ENCODE data around the gene SH3BP1. TPM values are rescaled to one million over a fixed set of nuclear protein-coding genes. Genes with fewer than 3 reads are reported as not detected.

The SH3BP1 gene
- total and polyA plus RNA-seq, 9 of the 15 experiments (the other 6 are each of a cell fraction or from before 2014, with no cell fraction given) = 0.10 to 36.2 (median 10.4) TPM

- Histone ChIP-seq H3K4me1 (replicated peaks in 1 of 2; ENCODE audit: control insufficient read depth in 2 of 2, insufficient read depth in 2 of 2, low read length in 2 of 2) (peaks cover 0 to 44% of the 10 kb centered on the region in 2 experiments; a peak in 3 of 5 replicates), H3K4me2 (ENCODE audit: insufficient read depth, low read length) (no peak overlapping the region), H3K9me1 (ENCODE audit: control insufficient read depth, insufficient read depth, low read length) (no peaks in the 10 kb centered on the region), H3K79me2 (ENCODE audit: control insufficient read depth, insufficient read depth, low read length) (no peaks in the 10 kb centered on the region), H2AFZ (ENCODE audit: low read depth, low read length) (no peak overlapping the region), H3K27ac (ENCODE audit: extremely low read depth, low read depth, low read length) (no peak overlapping the region), H3K36me3 (ENCODE audit: control insufficient read depth, insufficient read depth, low read length) (peaks cover 51% of the 10 kb centered on the region; the same call in 2 of the 3 replicates), H3K9me3 (replicated peaks; ENCODE audit: control insufficient read depth, insufficient read depth, low read depth, low read length) (no peaks in the 10 kb centered on the region), H4K20me1 (replicated peaks; ENCODE audit: control insufficient read depth, insufficient read depth, low read length) (no peaks in the 10 kb centered on the region), H3K4me3 (no peak overlapping the region), H3K27me3 (ENCODE audit: control insufficient read depth in 2 of 2, insufficient read depth in 2 of 2, low read length in 2 of 2) (no peaks in the 10 kb centered on the region), H3K9ac (ENCODE audit: insufficient read depth in 1 of 2, low read depth in 2 of 2, low read length in 2 of 2) (no peak overlapping the region; a peak in 1 of 4 replicates)
- in situ Hi-C loops (cut with MboI) (no loop called here), intact Hi-C loops (cut with micrococcal nuclease) (no loop called here)
- POLR2A ChIA-PET = interaction anchor here (0.5 to 3.0 kb wide), 4 partner anchors 8 to 402 kb away, joined by 3 to 12 read pairs (median 4); no protein-coding TSS in a partner anchor
- FAIRE-seq (no peak), ATAC-seq (no peak), DNase-seq (ENCODE audit: extremely low read depth in 1 of 4, low spot score in 3 of 4) (no peak)
- WGBS (ENCODE audit: insufficient coverage, low coverage, missing lambda C conversion rate) = 88% methylated on average over 5 of the region's 13 CpGs
- CTCF ChIA-PET (ENCODE audit: low intra/inter-chr PET ratio) = no interaction called here
- TF ChIP-seq KAT7 (CRISPR knock-in tag; IDR thresholded peaks at IDR 0.05; ENCODE audit: borderline replicate concordance) = no peak
- no peak for TF ChIP-seq KLF10 (CRISPR knock-in tag; IDR thresholded peaks at IDR 0.05)
- TF ChIP-seq HMGN3 (IDR thresholded peaks at IDR 0.05; ENCODE audit: borderline replicate concordance, extremely low read depth, insufficient read length, low read depth, low read length) = no peak
- no peak for TF ChIP-seq HMG20A (CRISPR knock-in tag; conservative IDR thresholded peaks at IDR 0.05)
- no peak for TF ChIP-seq ZNF224 (CRISPR knock-in tag; IDR thresholded peaks at IDR 0.05)
- BruUV-seq (replicated peaks) = no TSS peak
These were observed 12.9 kb upstream of the SH3BP1 start for GRCh38 chr22:37626556-37627075.

- no peaks in the 10 kb centered on the region for H3K9me3 ChIP-seq (replicated peaks; ENCODE audit: control insufficient read depth, insufficient read depth, low read depth, low read length)
- peaks cover 0 to 49% of the 10 kb centered on the region in 2 experiments; a peak in 3 of 5 replicates for H3K4me1 ChIP-seq (replicated peaks in 1 of 2; ENCODE audit: control insufficient read depth in 2 of 2, insufficient read depth in 2 of 2, low read length in 2 of 2)
- no peak overlapping the region for H3K27ac ChIP-seq (ENCODE audit: extremely low read depth, low read depth, low read length)
- no peak overlapping the region for H2AFZ ChIP-seq (ENCODE audit: low read depth, low read length)
- FAIRE-seq = no peak
- intact Hi-C loops (cut with micrococcal nuclease) = no loop called here
- in situ Hi-C loops (cut with MboI) = no loop called here
- ATAC-seq = no peak
- ChIA-PET CTCF (ENCODE audit: low intra/inter-chr PET ratio) (no interaction called here), POLR2A (interaction anchor here (0.5 to 3.0 kb wide), 5 partner anchors 10 to 428 kb away, joined by 3 to 12 read pairs (median 3); no protein-coding TSS in a partner anchor)
- DNase-seq (ENCODE audit: extremely low read depth in 1 of 4, low spot score in 3 of 4) = no peak
- no peaks in the 10 kb centered on the region for H3K79me2 ChIP-seq (ENCODE audit: control insufficient read depth, insufficient read depth, low read length)
- 70% methylated on average over 3 of the region's 7 CpGs for WGBS (ENCODE audit: insufficient coverage, low coverage, missing lambda C conversion rate)
- H3K4me2 ChIP-seq (ENCODE audit: insufficient read depth, low read length) = no peak overlapping the region
- no peak overlapping the region for H3K9ac ChIP-seq (ENCODE audit: insufficient read depth in 1 of 2, low read depth in 2 of 2, low read length in 2 of 2)
- no peak overlapping the region for H3K4me3 ChIP-seq
- BruUV-seq (replicated peaks) = no TSS peak
- no peaks in the 10 kb centered on the region for H3K27me3 ChIP-seq (ENCODE audit: control insufficient read depth in 2 of 2, insufficient read depth in 2 of 2, low read length in 2 of 2)
- no peaks in the 10 kb centered on the region for H3K9me1 ChIP-seq (ENCODE audit: control insufficient read depth, insufficient read depth, low read length)
- peaks cover 55% of the 10 kb centered on the region; the same call in 2 of the 3 replicates for H3K36me3 ChIP-seq (ENCODE audit: control insufficient read depth, insufficient read depth, low read length)
- H4K20me1 ChIP-seq (replicated peaks; ENCODE audit: control insufficient read depth, insufficient read depth, low read length) = no peaks in the 10 kb centered on the region
- TF ChIP-seq RBM25 (IDR thresholded peaks at IDR 0.05; ENCODE audit: low read depth, low read length, severe bottlenecking) (no peak), RHOXF2B (CRISPR knock-in tag; conservative IDR thresholded peaks at IDR 0.05) (no peak), PATZ1 (CRISPR knock-in tag; IDR thresholded peaks at IDR 0.05; ENCODE audit: borderline replicate concordance) (no peak), FOS (IDR thresholded peaks at IDR 0.05; ENCODE audit: extremely low read depth, insufficient read length) (no peak), ZNF449 (CRISPR knock-in tag; IDR thresholded peaks at IDR 0.05) (no peak)
These were observed 12.3 kb upstream of the SH3BP1 start for GRCh38 chr22:37627121-37627520.
